HG03558 (cell line): ENCODE measurements around the gene ARMC2.
"Not testable (repeated sequence)": the region's sequence is repeated elsewhere in the genome, so short reads cannot be mapped to it uniquely, and the experiment has no call there.

Experiments
- ATAC-seq: cut with Tn5 transposase; IDR thresholded peaks from one replicate; pipeline ENCODE4 v1.9.1; 2021; ENCODE audit warnings: moderate number of reproducible peaks; ENCODE audit not compliant: unreplicated experiment; ENCODE audit errors: extremely low read depth

ARMC2 gene

GRCh38 chr6:108832738-108833137 lies 15.5 kb upstream of the ARMC2 start:
- ATAC-seq: no peak

GRCh38 chr6:108835218-108835850 lies 12.9 kb upstream of the ARMC2 start:
- no peak for ATAC-seq

GRCh38 chr6:108836061-108836460 lies 12.2 kb upstream of the ARMC2 start:
- ATAC-seq: no peak

GRCh38 chr6:108837236-108837971 lies 10.8 kb upstream of the ARMC2 start:
- no peak for ATAC-seq

GRCh38 chr6:108838101-108838717 lies 10.0 kb upstream of the ARMC2 start:
- ATAC-seq: no peak

- no peak for ATAC-seq
Measured at GRCh38 chr6:108839083-108839642, 9.1 kb upstream of the ARMC2 start.

GRCh38 chr6:108840919-108841318 lies 7.3 kb upstream of the ARMC2 start:
- no peak for ATAC-seq

GRCh38 chr6:108841377-108841855 lies 6.8 kb upstream of the ARMC2 start:
- ATAC-seq: no peak

- no peak for ATAC-seq
Measured at GRCh38 chr6:108844135-108844534, 4.1 kb upstream of the ARMC2 start.

- ATAC-seq: no peak
Measured at GRCh38 chr6:108845145-108845544, 3.1 kb upstream of the ARMC2 start.

- no peak for ATAC-seq
Measured at GRCh38 chr6:108846101-108846500, 2.1 kb upstream of the ARMC2 start.

GRCh38 chr6:108846628-108847027 lies 1.6 kb upstream of the ARMC2 start:
- ATAC-seq: no peak

- ATAC-seq: no peak
Measured at GRCh38 chr6:108847738-108848115, 495 bp upstream of the ARMC2 start.

GRCh38 chr6:108850669-108851465 lies 2.6 kb downstream of the ARMC2 start:
- no peak for ATAC-seq

GRCh38 chr6:108851756-108852155 lies 3.5 kb downstream of the ARMC2 start:
- no peak for ATAC-seq

GRCh38 chr6:108853077-108853476 lies 4.9 kb downstream of the ARMC2 start:
- no peak for ATAC-seq

- ATAC-seq: no peak
Measured at GRCh38 chr6:108862479-108863191, 14.4 kb downstream of the ARMC2 start.

- ATAC-seq: not testable (repeated sequence)
Measured at GRCh38 chr6:108865751-108866286, 17.6 kb downstream of the ARMC2 start.

GRCh38 chr6:108866798-108867197 lies 18.6 kb downstream of the ARMC2 start:
- no peak for ATAC-seq
